Fibroblast of lung (primary cell): ENCODE results near the gene NAT16. TPM values are rescaled to one million over a fixed set of nuclear protein-coding genes. Genes with fewer than 3 reads are reported as not detected.
A peak's percentile ranks its signal among the peaks of the same experiment; 100 is the strongest.

ENCODE experiments used
- DNase-seq, 2 donors: peaks; one replicate each; pipeline versions ENCODE4 v3.0.0 to v3.0.0-alpha.2; 2010; ENCODE audit warnings: low read depth in 2 of 2
- H2AFZ ChIP-seq: 2 replicates; pipeline ENCODE4 v1.5.1; 2012; ENCODE audit warnings: low read length, control low read depth, inconsistent platforms
- H3K27ac ChIP-seq: 2 replicates; pipeline ENCODE4 v1.5.1; 2011; ENCODE audit warnings: low read length, control low read depth; ENCODE audit not compliant: insufficient read depth
- H3K27me3 ChIP-seq: 2 replicates; pipeline ENCODE4 v1.5.1; 2011; ENCODE audit warnings: mild to moderate bottlenecking, low read length; ENCODE audit not compliant: control insufficient read depth, insufficient read depth
- H3K36me3 ChIP-seq: 2 replicates; pipeline ENCODE4 v1.5.1; 2011; ENCODE audit warnings: low read length; ENCODE audit not compliant: control insufficient read depth, insufficient read depth
- H3K4me1 ChIP-seq: 2 replicates; pipeline ENCODE4 v1.5.1; 2011; ENCODE audit warnings: low read length; ENCODE audit not compliant: control insufficient read depth, insufficient read depth; ENCODE audit errors: extremely low read depth
- H3K4me2 ChIP-seq: 2 replicates; pipeline ENCODE4 v1.5.1; 2011; ENCODE audit warnings: low read length, control low read depth; ENCODE audit not compliant: insufficient read depth; ENCODE audit errors: extremely low read depth
- H3K4me3 ChIP-seq, 4 experiments: fragments of 200-600 bp in 1 of 4; sonication (generic) in 1 of 4; replicated peaks in 1 of 4; 2 replicates each; pipeline ENCODE4 v1.5.1; 2011 to 2016; ENCODE audit warnings: low read length in 4 of 4, low read depth in 3 of 4, mild to moderate bottlenecking in 3 of 4, control low read depth in 2 of 4, inconsistent platforms in 1 of 4, mixed read lengths in 1 of 4; ENCODE audit not compliant: insufficient read depth in 1 of 4; ENCODE audit errors: control extremely low read depth in 1 of 4
- H3K79me2 ChIP-seq: 2 replicates; pipeline ENCODE4 v1.5.1; 2012; ENCODE audit warnings: mild to moderate bottlenecking, low read length, inconsistent platforms; ENCODE audit not compliant: control insufficient read depth, insufficient read depth
- H3K9ac ChIP-seq: 2 replicates; pipeline ENCODE4 v1.5.1; 2011; ENCODE audit warnings: mild to moderate bottlenecking, low read length, control low read depth; ENCODE audit not compliant: insufficient read depth
- H3K9me3 ChIP-seq: 2 replicates; pipeline ENCODE4 v1.5.1; 2012; ENCODE audit warnings: low read depth, low read length; ENCODE audit not compliant: control insufficient read depth, insufficient read depth
- H4K20me1 ChIP-seq: 2 replicates; pipeline ENCODE4 v1.5.1; 2011; ENCODE audit warnings: low read length; ENCODE audit not compliant: control insufficient read depth, insufficient read depth; ENCODE audit errors: extremely low read depth
- CTCF ChIP-seq, 2 donors: IDR thresholded peaks in 1 of 2; conservative IDR thresholded peaks in 1 of 2; 1 replicate in 1 of 2; 2 replicates in 1 of 2; pipeline ENCODE4 v1.5.1; 2011 to 2012; ENCODE audit warnings: low read length in 2 of 2, control low read depth in 1 of 2, inconsistent platforms in 1 of 2, low read depth in 1 of 2, mild to moderate bottlenecking in 1 of 2
- EZH2 ChIP-seq: IDR thresholded peaks from 2 replicates; pipeline ENCODE4 v1.5.1; 2012; ENCODE audit warnings: low read length, control low read depth, mild to moderate bottlenecking; ENCODE audit errors: missing control alignments
- polyA plus RNA-seq, 2 donors: library from polyadenylated mRNA; depleted of rRNA in 1 of 2; stranded (reverse) in 1 of 2; unstranded in 1 of 2; fragments of >200 nt; gene quantifications; 2 replicates each; pipeline ENCODE4 v1.2.1, GENCODE V29; 2011 to 2012; ENCODE audit warnings: missing spikeins in 1 of 2
- total RNA-seq: library from RNA; depleted of rRNA; stranded (reverse); fragments of >200 nt; gene quantifications from 2 replicates; pipeline ENCODE4 v1.2.1, GENCODE V29; 2014

Gene NAT16
- total and polyA plus RNA-seq, 2 donors (not counting 1 experiment from before 2014, with no cell fraction given): not detected

- H3K9me3 ChIP-seq: no peaks in the 10 kb centered on the region
- H3K27ac ChIP-seq: peak overlapping the region; percentile 98
- no peaks in the 10 kb centered on the region for H3K27me3 ChIP-seq
- no peaks in the 10 kb centered on the region for H4K20me1 ChIP-seq
- peaks cover 33% of the 10 kb centered on the region for H3K79me2 ChIP-seq
- peaks cover 10% of the 10 kb centered on the region for H3K4me1 ChIP-seq
- no peak for TF ChIP-seq EZH2
- TF ChIP-seq CTCF (conservative IDR thresholded peaks at IDR 0.05 in 1 of 2, IDR thresholded peaks at IDR 0.05 in 1 of 2; ENCODE audit: low read depth in 1 of 2, low read length in 2 of 2): no peak
- H3K9ac ChIP-seq: peak overlapping the region; percentile 57
- H3K4me2 ChIP-seq: peak overlapping the region; percentile 79
- no peak for DNase-seq
- peaks cover 12% of the 10 kb centered on the region for H3K36me3 ChIP-seq
- H2AFZ ChIP-seq: peak overlapping the region; percentile 96
- H3K4me3 ChIP-seq: peak overlapping the region; percentile 88 to 98 (median 94)
Observed at GRCh38 chr7:101218236-101219125, 38.4 kb upstream of the NAT16 start.

- Histone ChIP-seq H4K20me1 (no peaks in the 10 kb centered on the region), H3K9me3 (no peaks in the 10 kb centered on the region), H3K4me3 (peak within 1 kb of the TSS; percentile 88 to 98 (median 94)), H3K79me2 (peaks cover 33% of the 10 kb centered on the region), H3K27ac (peak within 1 kb of the TSS; percentile 98), H3K9ac (peak within 1 kb of the TSS; percentile 82), H3K36me3 (peaks cover 16% of the 10 kb centered on the region), H3K4me1 (peaks cover 10% of the 10 kb centered on the region), H2AFZ (peak within 1 kb of the TSS; percentile 96), H3K4me2 (peak within 1 kb of the TSS; percentile 97), H3K27me3 (no peaks in the 10 kb centered on the region)
- peak; percentile 93 to 98 for DNase-seq
- TF ChIP-seq EZH2 (no peak), CTCF (conservative IDR thresholded peaks at IDR 0.05 in 1 of 2, IDR thresholded peaks at IDR 0.05 in 1 of 2; ENCODE audit: low read depth in 1 of 2, low read length in 2 of 2) (no peak)
Observed at GRCh38 chr7:101217388-101218235, 37.5 kb upstream of the NAT16 start, which contains the start of the genes PLOD3 and ZNHIT1. Gene PLOD3 (minus strand): TSS chr7:101217581. CDS start chr7:101217274, 307 bp downstream. Gene ZNHIT1 (plus strand): TSS chr7:101218165. CDS start chr7:101218196, 31 bp downstream.
